K562 (cell line): ENCODE measurements around the gene TRIM65. TPM values are rescaled to one million over a fixed set of nuclear protein-coding genes. Genes with fewer than 3 reads are reported as not detected.

Source experiments
- BCL6 ChIP-seq: fragments of 250-450 bp; sonication (Bioruptor Pico); IDR thresholded peaks from 2 replicates; pipeline ENCODE4 v1.4.0; 2020
- CREBBP ChIP-seq: IDR thresholded peaks from one replicate; pipeline ENCODE4 v1.6.1; 2012; ENCODE audit warnings: low read depth, mild to moderate bottlenecking, control low read depth, inconsistent platforms, low read length
- GABPA ChIP-seq: fragments of 200-800 bp; sonication (Bioruptor generic); conservative IDR thresholded peaks from 2 replicates; pipeline ENCODE4 v1.6.1; 2016; ENCODE audit warnings: low read depth, missing genetic modification characterization, missing compliant biosample characterization
- GTF2E2 ChIP-seq: fragments of 200-800 bp; sonication (Bioruptor generic); IDR thresholded peaks from 2 replicates; pipeline ENCODE4 v1.6.1; 2016; ENCODE audit warnings: missing genetic modification characterization, missing compliant biosample characterization
- MAFK ChIP-seq: IDR thresholded peaks from 2 replicates; pipeline ENCODE4 v1.6.1; 2011; ENCODE audit warnings: low read length, improper control_type of control experiment
- MTA1 ChIP-seq: fragments of 450-650 bp; IDR thresholded peaks from 2 replicates; pipeline ENCODE4 v1.6.1; 2017; ENCODE audit warnings: borderline replicate concordance
- NCOR1 ChIP-seq: fragments of 450-650 bp; IDR thresholded peaks from 2 replicates; pipeline ENCODE4 v1.6.1; 2016; ENCODE audit warnings: mild to moderate bottlenecking, moderate library complexity
- NR2C2 ChIP-seq, 2 experiments: fragments of 200-800 bp in 1 of 2; sonication (Bioruptor generic) in 1 of 2; sonication (generic) in 1 of 2; formaldehyde crosslinking in 1 of 2; IDR thresholded peaks; 2 replicates each; pipeline versions ENCODE4 v1.6.1 to v1.8.0; 2016 to 2022; ENCODE audit warnings: mild to moderate bottlenecking in 1 of 2, missing compliant biosample characterization in 1 of 2, missing genetic modification characterization in 1 of 2, missing genetic modification reagents in 1 of 2
- PHB2 ChIP-seq: fragments of 450-650 bp; IDR thresholded peaks from 2 replicates; pipeline ENCODE4 v1.6.1; 2017; ENCODE audit warnings: low read depth
- PHTF2 ChIP-seq: fragments of 250-450 bp; sonication (Bioruptor Pico); IDR thresholded peaks from 2 replicates; pipeline ENCODE4 v1.5.0; 2021; ENCODE audit warnings: mild to moderate bottlenecking
- PML ChIP-seq: IDR thresholded peaks from 2 replicates; pipeline ENCODE4 v1.6.1; 2012; ENCODE audit warnings: low read length, inconsistent platforms
- PTBP1 ChIP-seq: fragments of 200-400 bp; formaldehyde crosslinking; IDR thresholded peaks from 2 replicates; pipeline ENCODE4 v1.6.1; 2017; ENCODE audit warnings: low read depth, low read length
- PYGO2 ChIP-seq: fragments of 450-650 bp; IDR thresholded peaks from 2 replicates; pipeline ENCODE4 v1.6.1; 2016; ENCODE audit warnings: mild to moderate bottlenecking, missing genetic modification characterization, moderate library complexity, missing compliant biosample characterization
- SREBF1 ChIP-seq: fragments of 150-350 bp; IDR thresholded peaks from 2 replicates; pipeline ENCODE4 v1.6.1; 2014; ENCODE audit warnings: antibody characterized with exemption, low read depth, low read length, borderline replicate concordance
- SRF ChIP-seq, 2 experiments: fragments of 250-450, 450-650 bp in 1 of 2; sonication (Bioruptor Pico) in 1 of 2; sonication (generic) in 1 of 2; formaldehyde crosslinking; IDR thresholded peaks; 2 replicates each; pipeline versions ENCODE4 v1.5.0 to v1.5.1; 2020 to 2022; ENCODE audit warnings: mild to moderate bottlenecking in 1 of 2, missing genetic modification reagents in 1 of 2
- ZBTB5 ChIP-seq: fragments of 450-650 bp; IDR thresholded peaks from 2 replicates; pipeline ENCODE4 v1.6.1; 2017; ENCODE audit warnings: antibody characterized with exemption
- ZNF140 ChIP-seq: fragments of 250-450 bp; sonication (Bioruptor Pico); IDR thresholded peaks from 2 replicates; pipeline ENCODE4 v1.8.0; 2021; ENCODE audit warnings: moderate library complexity, mild to moderate bottlenecking, inconsistent platforms
- ZNF174 ChIP-seq: fragments of 250-450 bp; sonication (Bioruptor Pico); IDR thresholded peaks from 2 replicates; pipeline ENCODE4 v1.4.0; 2020; ENCODE audit warnings: mild to moderate bottlenecking
- ZNF239 ChIP-seq: fragments of 250-450 bp; sonication (Bioruptor Pico); IDR thresholded peaks from 2 replicates; pipeline ENCODE4 v1.4.0; 2020; ENCODE audit warnings: mild to moderate bottlenecking
- ZNF644 ChIP-seq: fragments of 200-800 bp; sonication (Bioruptor generic); IDR thresholded peaks from 2 replicates; pipeline ENCODE4 v1.6.1; 2016; ENCODE audit warnings: low read depth, missing genetic modification characterization, missing compliant biosample characterization
- polyA plus RNA-seq, 8 experiments: library from polyadenylated mRNA; depleted of rRNA in 4 of 8; stranded (reverse) in 5 of 8; unstranded in 3 of 8; fragments of >200 nt; fragmentation: Nextera tagmentation in 2 of 8; fragmentation: Illumina TruSeq in 1 of 8; extraction: Ambion mirVana in 2 of 8; extraction: Trizol in 1 of 8; gene quantifications; 2 replicates each; pipeline versions ENCODE4 v1.2.1 to v1.2.3, GENCODE V29; 2011 to 2014; ENCODE audit warnings: inconsistent platforms in 1 of 8, missing spikeins in 1 of 8
- total RNA-seq, 7 experiments: library from RNA; depleted of rRNA in 6 of 7; stranded (reverse); fragments of >200 nt in 6 of 7; fragmentation: Illumina TruSeq in 2 of 7; extraction: Trizol in 2 of 7; gene quantifications; 2 replicates each; pipeline versions ENCODE4 v1.2.1 to v1.2.3, GENCODE V29; 2011 to 2021; ENCODE audit warnings: low replicate concordance in 1 of 7
- TF ChIP-seq, protein P1 (sequence below): fragments of 250-450 bp; sonication (Bioruptor Pico); IDR thresholded peaks from 2 replicates; pipeline ENCODE4 v1.8.0; 2022; ENCODE audit warnings: inconsistent platforms, mild to moderate bottlenecking, moderate library complexity, borderline replicate concordance
- TF ChIP-seq, protein P2 (sequence below): fragments of 450-650 bp; IDR thresholded peaks from 2 replicates; pipeline ENCODE4 v1.6.1; 2017; ENCODE audit warnings: antibody characterized with exemption, mild to moderate bottlenecking

TRIM65 gene
- total and polyA plus RNA-seq, 9 of the 15 experiments (the other 6 are each of a cell fraction or from before 2014, with no cell fraction given) = 2.8 to 45.7 (median 22.9) TPM

- TF ChIP-seq PHTF2 (CRISPR knock-in tag) (no peak), SRF (CRISPR knock-in tag; IDR thresholded peaks at IDR 0.05) (no peak), CREBBP (no peak), PHB2 (no peak), PML (peak; percentile 83), GTF2E2 (tag) (no peak; the same call in 1 of the 2 replicates), MAFK (peak; percentile 35; the same call in 1 of the 2 replicates), NR2C2 (CRISPR knock-in tag; IDR thresholded peaks at IDR 0.05) (peak; percentile 42; the same call in 1 of the 2 replicates), NR2C2 (tag; IDR thresholded peaks at IDR 0.05) (peak; percentile 92), ZNF140 (CRISPR knock-in tag) (no peak), NCOR1 (no peak; the same call in 1 of the 2 replicates), ZBTB5 (no peak), PYGO2 (tag) (no peak), GABPA (peak; percentile 85), ZNF174 (CRISPR knock-in tag) (no peak), ZNF644 (peak; percentile 93; the same call in 1 of the 2 replicates), BCL6 (CRISPR knock-in tag) (no peak), MTA1 (peak; percentile 34; the same call in 1 of the 2 replicates), SREBF1 (peak; percentile 94), ZNF239 (CRISPR knock-in tag) (no peak), PTBP1 (no peak)
- TF ChIP-seq, protein P1, sequence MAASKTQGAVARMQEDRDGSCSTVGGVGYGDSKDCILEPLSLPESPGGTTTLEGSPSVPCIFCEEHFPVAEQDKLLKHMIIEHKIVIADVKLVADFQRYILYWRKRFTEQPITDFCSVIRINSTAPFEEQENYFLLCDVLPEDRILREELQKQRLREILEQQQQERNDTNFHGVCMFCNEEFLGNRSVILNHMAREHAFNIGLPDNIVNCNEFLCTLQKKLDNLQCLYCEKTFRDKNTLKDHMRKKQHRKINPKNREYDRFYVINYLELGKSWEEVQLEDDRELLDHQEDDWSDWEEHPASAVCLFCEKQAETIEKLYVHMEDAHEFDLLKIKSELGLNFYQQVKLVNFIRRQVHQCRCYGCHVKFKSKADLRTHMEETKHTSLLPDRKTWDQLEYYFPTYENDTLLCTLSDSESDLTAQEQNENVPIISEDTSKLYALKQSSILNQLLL (CRISPR knock-in tag) = no peak
- TF ChIP-seq, protein P2, sequence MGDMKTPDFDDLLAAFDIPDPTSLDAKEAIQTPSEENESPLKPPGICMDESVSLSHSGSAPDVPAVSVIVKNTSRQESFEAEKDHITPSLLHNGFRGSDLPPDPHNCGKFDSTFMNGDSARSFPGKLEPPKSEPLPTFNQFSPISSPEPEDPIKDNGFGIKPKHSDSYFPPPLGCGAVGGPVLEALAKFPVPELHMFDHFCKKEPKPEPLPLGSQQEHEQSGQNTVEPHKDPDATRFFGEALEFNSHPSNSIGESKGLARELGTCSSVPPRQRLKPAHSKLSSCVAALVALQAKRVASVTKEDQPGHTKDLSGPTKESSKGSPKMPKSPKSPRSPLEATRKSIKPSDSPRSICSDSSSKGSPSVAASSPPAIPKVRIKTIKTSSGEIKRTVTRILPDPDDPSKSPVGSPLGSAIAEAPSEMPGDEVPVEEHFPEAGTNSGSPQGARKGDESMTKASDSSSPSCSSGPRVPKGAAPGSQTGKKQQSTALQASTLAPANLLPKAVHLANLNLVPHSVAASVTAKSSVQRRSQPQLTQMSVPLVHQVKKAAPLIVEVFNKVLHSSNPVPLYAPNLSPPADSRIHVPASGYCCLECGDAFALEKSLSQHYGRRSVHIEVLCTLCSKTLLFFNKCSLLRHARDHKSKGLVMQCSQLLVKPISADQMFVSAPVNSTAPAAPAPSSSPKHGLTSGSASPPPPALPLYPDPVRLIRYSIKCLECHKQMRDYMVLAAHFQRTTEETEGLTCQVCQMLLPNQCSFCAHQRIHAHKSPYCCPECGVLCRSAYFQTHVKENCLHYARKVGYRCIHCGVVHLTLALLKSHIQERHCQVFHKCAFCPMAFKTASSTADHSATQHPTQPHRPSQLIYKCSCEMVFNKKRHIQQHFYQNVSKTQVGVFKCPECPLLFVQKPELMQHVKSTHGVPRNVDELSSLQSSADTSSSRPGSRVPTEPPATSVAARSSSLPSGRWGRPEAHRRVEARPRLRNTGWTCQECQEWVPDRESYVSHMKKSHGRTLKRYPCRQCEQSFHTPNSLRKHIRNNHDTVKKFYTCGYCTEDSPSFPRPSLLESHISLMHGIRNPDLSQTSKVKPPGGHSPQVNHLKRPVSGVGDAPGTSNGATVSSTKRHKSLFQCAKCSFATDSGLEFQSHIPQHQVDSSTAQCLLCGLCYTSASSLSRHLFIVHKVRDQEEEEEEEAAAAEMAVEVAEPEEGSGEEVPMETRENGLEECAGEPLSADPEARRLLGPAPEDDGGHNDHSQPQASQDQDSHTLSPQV = peak; percentile 87
Observed at GRCh38 chr17:75855310-75856061, 41.3 kb downstream of the TRIM65 start, which contains the start of gene WBP2 (continued).
